Measurements from ENCODE around the gene CCDC12.
A peak's percentile ranks its signal among the peaks of the same experiment; 100 is the strongest.

CCDC12 gene

DNA sequence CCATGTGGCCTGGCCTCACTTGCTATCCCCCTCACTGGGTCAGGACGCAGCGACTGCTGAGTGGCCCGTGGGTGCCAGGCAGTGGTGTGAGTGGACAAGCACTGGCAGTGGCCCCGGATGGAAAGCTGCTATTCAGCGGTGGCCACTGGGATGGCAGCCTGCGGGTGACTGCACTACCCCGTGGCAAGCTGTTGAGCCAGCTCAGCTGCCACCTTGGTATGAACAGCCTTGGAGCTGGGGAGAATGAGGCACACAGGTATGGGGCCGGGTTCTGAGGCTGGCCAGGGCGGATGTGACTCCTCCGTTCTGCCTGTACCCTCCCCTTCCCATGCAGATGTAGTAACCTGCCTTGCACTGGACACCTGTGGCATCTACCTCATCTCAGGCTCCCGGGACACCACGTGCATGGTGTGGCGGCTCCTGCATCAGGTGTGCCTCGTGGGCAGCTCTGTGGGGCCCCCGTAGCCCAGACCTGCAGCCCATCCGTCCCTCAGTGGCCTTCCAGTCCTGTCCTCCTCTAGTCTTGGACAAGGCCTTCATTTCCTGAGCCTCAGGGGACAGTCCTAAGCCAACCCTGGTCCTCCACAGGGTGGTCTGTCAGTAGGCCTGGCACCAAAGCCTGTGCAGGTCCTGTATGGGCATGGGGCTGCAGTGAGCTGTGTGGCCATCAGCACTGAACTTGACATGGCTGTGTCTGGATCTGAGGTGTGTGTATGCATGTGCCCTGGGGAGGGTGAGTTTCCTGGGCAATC is 31.1 kb upstream of the CCDC12 start:
- no peak for DNase-seq (ENCODE audit: low spot score)

- DNase-seq (ENCODE audit: low spot score) = no peak
Measured at GRCh38 chr3:47007001-47007400, 30.5 kb upstream of the CCDC12 start.

- no peak for DNase-seq (ENCODE audit: low spot score)
Measured at GRCh38 chr3:47006145-47006651, 29.7 kb upstream of the CCDC12 start.

DNA sequence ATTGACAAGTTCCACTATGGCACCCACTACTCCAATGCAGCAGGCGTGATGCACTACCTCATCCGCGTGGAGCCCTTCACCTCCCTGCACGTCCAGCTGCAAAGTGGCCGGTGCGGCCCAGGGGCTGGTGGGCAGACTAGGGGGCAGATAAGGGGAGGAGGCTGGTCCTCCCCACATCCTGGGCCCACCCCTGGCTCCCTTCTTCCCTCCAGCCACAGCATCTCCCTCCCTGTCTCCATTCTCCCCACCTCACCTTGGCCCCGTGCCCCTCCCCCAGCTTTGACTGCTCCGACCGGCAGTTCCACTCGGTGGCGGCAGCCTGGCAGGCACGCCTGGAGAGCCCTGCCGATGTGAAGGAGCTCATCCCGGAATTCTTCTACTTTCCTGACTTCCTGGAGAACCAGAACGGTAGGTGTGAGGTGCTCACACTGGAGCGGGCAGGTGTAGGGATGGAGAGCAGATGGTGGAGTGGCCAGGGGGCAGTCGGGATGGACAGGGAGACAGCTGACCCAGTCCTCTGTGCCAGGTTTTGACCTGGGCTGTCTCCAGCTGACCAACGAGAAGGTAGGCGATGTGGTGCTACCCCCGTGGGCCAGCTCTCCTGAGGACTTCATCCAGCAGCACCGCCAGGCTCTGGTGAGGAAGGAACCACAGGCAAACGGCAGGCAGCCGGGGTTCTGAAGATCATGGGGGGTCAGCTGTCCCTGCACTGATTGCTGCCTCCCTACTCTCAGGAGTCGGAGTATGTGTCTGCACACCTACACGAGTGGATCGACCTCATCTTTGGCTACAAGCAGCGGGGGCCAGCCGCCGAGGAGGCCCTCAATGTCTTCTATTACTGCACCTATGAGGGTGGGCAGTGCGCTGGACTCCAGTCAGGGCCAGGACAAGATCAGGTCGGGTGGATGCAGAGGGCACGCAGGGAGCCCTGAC is 28.9 kb upstream of the CCDC12 start:
- no peak for DNase-seq (ENCODE audit: low spot score)

DNA sequence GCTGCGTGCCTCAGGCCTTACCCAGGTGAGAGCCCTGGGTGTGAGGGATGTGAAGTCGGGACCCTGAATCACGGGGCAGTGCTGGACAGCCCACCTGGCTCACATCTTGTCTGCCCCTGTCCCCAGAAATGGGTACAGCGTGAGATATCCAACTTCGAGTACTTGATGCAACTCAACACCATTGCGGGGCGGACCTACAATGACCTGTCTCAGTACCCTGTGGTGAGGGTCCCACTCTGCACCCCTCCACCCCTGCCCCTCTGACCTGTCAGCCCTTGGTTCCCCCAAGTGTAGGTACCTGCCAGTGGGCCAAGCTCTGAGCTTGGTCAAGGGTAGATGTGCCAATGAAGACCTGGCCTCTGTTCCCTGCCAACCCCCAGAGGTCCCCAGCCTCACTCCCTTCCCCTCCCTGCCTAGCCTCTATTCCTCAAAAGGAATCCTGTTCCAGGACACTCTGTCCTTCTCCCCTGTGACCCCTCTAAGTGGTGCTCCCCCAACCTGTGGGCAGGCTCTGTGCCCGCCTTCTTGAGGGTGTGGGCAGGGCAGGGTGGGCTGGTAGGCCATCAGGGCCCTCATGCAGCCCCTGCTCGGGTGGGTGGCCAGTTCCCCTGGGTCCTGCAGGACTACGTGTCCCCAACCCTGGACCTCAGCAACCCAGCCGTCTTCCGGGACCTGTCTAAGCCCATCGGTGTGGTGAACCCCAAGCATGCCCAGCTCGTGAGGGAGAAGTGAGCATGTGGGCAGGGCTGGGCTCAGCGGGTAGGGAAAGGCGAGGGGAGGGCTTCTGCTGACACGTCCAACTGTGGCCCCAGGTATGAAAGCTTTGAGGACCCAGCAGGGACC is 28.0 kb upstream of the CCDC12 start:
- no peak for DNase-seq (ENCODE audit: low spot score)

DNA sequence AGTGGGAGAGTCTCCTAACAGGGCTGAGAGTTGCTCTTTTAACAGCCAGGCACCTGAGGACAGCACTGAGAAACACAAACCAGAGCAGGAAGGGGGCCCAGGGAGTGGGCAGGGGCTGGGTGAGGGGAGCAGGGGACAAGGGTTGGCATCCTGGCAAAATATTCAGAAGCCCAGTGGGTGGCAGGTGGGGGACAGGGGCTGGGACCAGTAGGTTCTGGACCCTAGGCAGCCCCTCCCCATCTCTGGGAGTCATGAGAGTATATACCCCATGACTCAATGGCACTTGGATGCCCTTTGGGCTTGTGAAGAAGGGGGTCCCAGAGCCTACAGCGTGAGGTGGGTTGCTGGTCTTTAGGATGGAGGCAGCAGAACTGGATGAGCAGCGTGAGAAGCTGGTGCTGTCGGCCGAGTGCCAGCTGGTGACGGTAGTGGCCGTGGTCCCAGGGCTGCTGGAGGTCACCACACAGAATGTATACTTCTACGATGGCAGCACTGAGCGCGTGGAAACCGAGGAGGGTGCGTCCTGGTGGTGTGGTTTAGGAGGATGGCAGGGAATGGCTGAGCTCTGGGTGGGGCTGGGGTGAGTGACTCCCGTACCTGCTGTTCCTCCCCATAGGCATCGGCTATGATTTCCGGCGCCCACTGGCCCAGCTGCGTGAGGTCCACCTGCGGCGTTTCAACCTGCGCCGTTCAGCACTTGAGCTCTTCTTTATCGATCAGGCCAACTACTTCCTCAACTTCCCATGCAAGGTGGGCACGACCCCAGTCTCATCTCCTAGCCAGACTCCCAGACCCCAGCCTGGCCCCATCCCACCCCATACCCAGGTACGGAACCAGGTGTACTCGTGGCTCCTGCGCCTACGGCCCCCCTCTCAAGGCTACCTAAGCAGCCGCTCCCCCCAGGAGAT is 27.2 kb upstream of the CCDC12 start:
- no peak for DNase-seq (ENCODE audit: low spot score)

DNA sequence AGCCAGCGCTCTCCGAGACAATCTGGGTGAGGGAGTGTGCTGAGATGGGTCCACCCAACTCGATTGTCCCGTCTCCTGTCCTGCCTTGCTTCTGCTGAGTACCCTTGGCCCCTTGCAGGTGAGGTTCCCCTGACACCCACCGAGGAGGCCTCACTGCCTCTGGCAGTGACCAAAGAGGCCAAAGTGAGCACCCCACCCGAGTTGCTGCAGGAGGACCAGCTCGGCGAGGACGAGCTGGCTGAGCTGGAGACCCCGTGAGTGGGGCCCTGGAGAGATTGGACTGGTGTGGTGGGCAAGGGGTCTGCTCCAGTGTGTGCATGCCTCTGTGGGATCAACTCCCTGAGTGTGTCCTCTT is 26.5 kb upstream of the CCDC12 start:
- DNase-seq (ENCODE audit: low spot score) = no peak

DNA sequence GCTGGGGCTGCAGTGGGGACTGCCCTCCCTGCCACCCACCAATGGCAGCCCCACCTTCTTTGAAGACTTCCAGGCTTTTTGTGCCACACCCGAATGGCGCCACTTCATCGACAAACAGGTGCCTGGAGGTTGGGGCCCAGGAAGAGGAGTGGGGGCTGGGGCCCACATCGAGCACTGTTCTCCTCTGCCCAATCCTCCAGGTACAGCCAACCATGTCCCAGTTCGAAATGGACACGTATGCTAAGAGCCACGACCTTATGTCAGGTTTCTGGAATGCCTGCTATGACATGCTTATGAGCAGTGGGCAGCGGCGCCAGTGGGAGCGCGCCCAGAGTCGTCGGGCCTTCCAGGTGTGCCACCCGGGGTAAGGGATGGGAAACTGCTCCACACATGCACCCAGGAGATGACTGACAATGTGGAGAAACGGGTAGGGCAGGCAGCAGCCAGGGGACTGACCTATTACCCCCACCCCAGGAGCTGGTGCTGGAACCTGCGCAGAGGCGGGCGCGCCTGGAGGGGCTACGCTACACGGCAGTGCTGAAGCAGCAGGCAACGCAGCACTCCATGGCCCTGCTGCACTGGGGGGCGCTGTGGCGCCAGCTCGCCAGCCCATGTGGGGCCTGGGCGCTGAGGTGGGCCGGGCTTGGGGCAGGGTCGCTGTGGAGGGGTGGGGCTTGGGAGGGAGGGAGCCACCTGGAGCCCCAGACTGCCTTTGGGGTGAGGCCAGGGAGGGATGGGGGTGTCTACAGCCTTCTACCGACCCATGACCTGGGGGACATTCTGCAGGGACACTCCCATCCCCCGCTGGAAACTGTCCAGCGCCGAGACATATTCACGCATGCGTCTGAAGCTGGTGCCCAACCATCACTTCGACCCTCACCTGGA is 25.9 kb upstream of the CCDC12 start:
- no peak for DNase-seq (ENCODE audit: low spot score)

DNA sequence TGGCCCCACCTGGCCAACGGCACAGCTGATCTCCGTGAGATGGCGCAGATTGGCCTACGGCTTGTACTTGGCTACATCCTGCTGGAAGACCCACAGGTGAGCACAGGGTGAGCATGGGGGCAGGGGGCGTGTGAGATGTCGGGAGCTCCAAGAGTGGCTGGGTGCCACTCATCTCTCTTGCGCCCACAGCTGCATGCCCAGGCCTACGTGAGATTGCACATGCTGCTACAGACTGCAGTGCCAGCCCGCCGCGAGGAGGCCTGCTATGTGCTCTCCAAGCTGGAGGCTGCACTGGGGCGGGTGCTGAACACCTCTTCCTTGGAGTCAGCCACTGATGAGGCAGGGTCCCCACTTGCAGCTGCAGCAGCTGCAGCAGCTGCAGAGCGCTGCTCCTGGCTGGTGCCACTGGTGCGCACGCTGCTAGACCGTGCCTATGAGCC is 25.2 kb upstream of the CCDC12 start:
- no peak for DNase-seq (ENCODE audit: low spot score)

DNA sequence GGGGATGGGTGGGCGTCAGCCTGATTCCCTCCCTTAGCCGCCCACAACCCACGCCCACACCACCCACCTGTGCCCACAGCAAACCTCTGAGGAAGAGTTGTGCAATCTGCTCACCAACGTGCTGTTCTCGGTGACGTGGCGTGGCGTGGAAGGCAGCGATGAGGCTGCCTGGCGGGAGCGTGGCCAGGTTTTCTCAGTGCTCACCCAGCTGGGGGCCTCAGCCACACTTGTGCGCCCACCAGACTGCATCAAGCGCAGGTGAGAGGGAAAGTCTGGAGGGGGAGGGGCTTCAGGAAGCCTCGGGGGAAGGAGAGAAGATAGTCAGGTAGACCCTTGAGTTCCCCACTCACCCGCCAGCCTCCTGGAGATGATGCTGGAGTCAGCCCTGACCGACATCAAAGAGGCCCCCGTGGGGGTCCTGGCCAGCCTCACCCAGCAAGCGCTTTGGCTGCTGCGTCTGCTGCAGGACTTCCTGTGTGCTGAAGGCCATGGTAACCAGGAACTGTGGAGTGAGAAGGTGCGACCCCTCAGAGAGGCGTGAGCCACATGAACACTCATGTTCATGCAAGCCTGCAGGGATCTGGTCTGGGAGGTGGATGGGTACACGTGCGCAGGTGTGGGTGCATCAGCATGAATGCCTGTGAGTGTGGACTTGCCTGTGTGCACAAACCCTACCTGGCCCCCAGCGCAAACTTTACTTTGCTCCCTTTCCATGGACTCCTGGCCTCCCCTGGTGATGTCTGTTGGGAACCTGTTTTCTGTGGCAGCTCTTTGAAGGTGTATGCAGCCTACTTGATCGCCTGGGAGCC is 24.6 kb upstream of the CCDC12 start:
- DNase-seq (ENCODE audit: low spot score) = no peak

GRCh38 chr3:47000198-47000815 is 23.8 kb upstream of the CCDC12 start:
- DNase-seq (ENCODE audit: low spot score) = peak; percentile 68

DNA sequence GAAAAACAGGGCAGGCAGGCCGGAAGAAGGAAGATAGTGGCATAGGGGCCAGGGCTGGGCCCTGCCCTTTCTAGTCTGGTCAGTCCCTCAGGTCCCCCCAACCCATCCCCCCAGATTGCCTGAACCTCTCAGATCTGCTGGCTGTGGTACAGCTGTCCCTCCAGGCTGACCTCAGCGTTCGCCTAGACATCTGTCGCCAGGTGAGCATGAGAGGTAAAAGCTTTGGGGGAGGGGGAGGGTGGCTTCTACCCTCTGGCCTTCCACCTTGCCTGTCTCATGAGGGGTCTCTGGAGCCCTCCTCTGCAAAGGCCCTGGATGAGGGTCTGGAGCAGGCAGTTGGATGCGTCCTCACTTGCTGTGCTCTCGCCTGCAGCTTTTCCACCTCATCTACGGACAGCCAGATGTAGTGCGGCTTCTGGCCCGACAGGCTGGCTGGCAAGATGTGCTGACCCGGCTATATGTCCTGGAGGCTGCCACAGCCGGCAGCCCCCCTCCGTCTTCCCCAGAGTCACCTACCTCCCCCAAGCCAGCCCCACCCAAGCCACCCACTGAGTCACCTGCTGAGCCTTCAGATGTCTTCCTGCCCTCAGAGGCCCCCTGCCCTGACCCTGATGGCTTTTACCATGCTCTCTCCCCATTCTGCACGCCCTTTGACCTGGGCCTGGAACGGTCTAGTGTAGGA is 23.1 kb upstream of the CCDC12 start:
- no peak for DNase-seq (ENCODE audit: low spot score)

DNA sequence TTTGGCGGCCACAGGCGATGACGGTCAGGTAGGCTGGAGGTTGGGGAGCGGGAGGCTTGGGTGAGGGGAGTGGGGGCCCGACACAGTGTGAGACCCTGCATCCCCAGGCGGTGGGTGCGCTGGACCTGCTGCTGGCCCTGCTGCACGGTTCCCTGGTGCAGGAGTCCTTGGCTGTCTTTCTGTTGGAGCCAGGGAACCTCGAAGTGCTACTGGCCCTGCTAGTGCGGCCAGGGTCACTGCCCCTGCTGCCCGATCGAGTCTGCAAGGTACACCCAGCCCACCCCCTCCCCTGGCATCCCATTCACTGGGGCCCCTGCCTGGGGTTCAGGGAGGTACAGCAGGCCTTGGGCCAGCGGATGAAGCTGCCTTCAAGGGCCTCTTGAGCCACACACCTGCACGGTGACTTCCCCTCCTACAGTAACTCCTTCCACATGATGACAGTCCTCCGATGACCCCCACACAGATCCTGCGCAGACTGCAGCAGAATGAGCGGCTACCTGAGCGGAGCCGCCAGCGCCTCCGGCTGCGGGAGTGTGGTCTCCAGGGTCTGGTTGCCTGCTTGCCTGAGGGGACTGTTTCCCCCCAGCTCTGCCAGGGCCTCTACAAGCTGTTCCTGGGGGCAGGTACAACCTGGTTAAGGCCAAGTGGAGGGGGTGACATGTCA is 22.4 kb upstream of the CCDC12 start:
- no peak for DNase-seq (ENCODE audit: low spot score)

- peak; percentile 69 for DNase-seq (ENCODE audit: low spot score)
Measured at GRCh38 chr3:46998121-46998851, 21.7 kb upstream of the CCDC12 start.

DNA sequence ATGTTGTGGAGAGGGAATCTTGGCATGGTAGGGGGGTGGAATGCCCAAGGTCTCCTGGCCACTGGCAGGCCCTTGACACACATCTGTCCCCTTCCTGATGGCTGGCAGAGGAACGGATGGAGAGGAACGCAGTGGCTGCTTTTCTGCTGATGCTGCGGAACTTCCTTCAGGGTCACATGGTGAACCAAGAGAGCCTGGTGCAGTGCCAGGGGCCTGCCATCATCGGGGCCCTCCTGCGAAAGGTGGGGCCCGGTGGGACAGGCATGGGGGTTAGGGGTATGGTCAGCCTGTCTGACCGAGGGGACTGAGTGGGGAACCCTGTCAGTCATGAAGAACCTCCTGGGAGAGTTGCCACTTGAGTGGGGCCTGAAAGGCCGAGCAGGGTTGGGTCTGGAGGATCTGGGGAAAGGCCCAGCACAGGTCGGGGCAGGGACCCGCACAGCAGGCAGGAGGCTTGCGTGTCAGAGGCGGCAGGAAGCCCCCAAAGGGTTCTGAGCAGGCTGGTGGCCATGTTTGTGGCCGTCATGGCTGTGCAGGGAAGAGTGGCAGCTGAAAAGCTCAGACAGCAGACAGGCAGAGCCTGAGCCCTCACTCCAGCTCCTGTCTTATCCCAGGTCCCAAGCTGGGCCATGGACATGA is 21.0 kb upstream of the CCDC12 start:
- no peak for DNase-seq (ENCODE audit: low spot score)

DNA sequence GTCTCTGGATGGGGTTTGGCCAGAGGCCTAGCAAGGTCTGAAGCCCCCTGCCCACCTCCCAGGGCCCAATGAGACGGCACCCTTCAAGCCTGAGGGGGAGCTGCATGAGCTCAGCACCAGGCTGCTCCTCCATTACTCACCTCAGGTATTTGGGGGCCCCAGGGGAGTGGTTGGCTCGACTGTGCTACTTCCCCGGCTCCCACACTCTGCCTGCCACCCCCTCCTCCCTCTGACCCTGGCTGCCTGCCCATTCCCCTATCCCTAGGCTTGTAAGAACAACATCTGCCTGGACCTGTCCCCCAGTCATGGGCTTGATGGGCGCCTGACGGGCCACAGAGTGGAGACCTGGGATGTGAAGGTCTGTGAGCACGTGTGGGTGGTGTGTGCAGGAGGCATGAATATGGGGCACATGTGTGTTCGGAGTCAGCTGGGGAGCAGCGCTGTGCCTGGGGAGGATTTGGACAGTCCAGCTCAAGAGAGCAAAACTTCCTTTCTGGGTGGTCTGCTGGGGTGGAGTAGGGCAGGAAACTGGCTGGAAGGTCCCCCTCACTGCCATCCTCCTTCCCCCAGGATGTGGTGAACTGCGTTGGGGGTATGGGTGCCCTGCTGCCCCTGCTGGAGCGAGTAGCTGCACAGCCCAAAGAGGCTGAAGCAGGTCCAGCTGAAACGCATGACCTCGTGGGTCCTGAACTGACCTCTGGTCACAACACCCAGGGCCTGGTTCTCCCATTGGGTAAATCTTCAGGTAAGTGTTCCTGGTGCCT is 20.3 kb upstream of the CCDC12 start:
- no peak for DNase-seq (ENCODE audit: low spot score)

Data from kidney tubule cell (primary cell).